GM21526 (cell line): ENCODE measurements around the gene ZNF358.

Source experiments
- ATAC-seq: cut with Tn5 transposase; IDR thresholded peaks from one replicate; pipeline ENCODE4 v1.9.1; 2021; ENCODE audit warnings: moderate library complexity; ENCODE audit not compliant: unreplicated experiment, low FRiP score

The ZNF358 gene

GRCh38 chr19:7515645-7516151 is at the start of gene ZNF358:
Gene ZNF358, plus strand, starts transcription at chr19:7516103. Its CDS starts 3,140 bp downstream, at chr19:7519243.
- ATAC-seq = no peak

DNA sequence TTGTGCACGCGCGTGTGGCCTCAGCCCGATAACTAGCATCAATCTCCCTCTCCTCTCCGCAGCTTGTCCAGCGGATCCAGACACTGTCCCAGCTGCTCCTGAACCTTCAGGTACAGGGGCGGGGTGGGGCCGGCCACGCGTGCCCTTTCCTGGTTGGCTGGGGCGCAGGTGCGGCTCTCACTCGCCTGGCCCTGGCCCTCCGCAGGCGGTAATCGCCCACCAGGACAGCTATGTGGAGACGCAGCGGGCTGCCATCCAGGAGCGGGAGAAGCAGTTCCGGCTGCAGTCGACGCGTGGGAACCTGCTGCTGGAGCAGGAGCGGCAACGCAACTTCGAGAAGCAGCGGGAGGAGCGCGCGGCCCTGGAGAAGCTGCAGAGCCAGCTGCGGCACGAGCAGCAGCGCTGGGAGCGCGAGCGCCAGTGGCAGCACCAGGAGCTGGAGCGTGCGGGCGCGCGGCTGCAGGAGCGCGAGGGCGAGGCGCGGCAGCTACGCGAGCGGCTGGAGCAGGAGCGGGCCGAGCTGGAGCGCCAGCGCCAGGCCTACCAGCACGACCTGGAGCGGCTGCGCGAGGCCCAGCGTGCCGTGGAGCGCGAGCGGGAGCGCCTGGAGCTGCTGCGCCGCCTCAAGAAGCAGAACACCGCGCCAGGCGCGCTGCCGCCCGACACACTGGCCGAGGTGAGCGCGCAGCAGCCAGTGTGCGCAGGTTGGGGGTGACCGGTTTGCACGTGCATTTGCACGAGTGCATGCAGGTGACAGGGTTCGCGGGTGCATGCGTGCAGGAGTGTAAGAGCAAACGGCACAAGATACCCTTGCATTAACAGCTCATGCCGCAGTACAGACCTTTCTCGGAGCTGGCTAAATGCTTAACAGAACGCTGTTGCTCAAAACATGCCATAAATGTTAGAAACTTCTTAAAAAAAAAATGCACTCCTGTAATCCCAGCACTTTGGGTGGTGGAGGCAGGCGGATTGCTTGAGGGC is 48.6 kb upstream of the ZNF358 start:
- no peak for ATAC-seq

DNA sequence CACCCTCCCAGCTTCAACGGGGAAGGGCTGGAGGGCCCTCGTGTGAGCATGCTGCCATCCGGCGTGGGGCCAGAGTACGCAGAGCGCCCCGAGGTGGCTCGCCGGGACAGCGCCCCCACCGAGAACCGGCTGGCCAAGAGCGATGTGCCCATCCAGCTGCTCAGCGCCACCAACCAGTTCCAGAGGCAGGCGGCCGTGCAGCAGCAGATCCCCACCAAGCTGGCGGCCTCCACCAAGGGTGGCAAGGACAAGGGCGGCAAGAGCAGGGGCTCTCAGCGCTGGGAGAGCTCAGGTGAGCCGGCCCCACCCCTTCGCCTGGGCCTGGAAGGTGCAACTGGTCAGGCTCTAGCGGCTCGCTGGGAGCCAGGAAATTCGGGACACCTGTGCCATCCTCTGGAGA is 47.1 kb upstream of the ZNF358 start:
- ATAC-seq = no peak

GRCh38 chr19:7469669-7470285 is 46.1 kb upstream of the ZNF358 start:
- no peak for ATAC-seq

DNA sequence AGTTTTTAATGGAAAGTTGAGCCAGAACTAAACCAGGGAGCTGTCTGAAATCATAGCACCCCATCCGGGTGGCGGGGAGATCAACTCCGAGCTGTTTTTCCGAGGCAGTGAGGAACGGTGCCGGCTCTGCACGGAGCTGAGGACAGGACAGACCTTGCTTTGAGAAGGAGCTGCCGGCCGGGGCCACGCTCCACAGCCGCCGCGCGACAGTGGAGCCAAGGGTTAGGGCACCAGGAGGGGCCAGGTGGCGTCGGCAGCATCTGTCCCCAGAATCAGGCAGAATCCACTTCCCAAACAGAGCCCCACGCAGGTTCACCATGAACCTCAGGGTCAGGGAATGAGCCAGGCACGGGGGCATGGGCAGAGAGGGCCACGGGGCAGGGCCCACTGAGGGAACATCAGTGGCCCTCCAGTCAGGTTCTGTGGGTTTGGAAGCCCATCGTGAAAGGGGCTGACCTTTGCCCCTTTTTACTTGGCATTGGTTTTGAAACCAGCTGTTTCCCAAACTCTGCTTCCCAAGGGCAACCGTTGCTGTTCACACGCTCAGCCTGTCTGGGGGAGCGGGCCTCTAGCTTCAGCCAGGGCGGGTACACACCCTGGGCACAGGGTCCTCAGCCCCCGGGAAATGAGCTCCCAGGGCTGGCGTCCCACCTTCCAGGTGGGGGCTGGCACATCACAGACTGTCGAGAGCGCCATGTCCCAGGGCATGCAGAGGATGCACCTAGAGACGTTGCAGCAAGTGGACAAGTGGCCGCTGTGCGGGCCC is 45.2 kb upstream of the ZNF358 start:
- no peak for ATAC-seq

DNA sequence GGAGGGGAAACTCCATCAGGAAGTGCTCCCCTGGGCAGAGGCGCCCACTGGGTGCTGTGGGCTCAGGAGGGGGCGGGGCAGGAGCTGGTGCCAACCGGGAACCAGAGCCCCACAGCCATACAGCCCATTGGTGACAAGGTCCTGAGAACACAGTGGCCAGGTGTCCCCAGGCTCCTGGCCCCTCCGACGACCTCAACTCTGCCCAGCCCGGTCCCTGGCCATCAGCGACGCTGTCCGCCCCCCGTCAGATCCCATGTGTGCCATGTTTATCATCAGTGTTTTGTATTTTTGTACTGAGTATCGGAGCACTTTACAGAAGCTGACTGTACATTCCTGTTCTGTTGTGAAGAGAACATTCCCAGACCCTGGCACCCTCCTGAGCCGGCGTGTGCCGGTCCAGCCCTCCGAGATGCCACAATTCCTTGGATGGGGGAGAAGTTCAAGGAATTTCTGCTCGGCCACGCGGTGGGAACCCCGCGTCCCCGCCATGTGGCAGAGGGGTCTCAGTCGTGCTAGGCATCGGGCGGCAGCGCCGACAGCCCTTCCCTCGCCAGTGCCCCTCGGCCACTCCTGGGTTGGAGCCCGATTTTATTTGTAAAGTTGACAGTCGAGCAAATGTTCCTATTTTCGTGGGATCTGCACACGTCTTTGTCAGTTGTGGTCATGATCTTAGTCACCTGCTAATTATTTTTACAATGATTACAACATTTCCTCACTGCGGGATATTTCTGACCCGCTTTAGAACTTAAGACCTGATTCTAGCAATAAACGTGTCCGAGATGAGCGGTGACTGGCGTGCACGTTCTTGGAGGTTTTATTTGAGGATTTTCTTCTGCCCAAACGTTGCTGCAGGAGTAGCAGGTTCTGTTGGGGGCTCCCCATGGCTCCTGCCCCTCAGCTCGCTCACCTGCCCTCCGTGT is 43.9 kb upstream of the ZNF358 start:
- no peak for ATAC-seq

- no peak for ATAC-seq
These were observed 40.2 kb upstream of the ZNF358 start for GRCh38 chr19:7475665-7476064.

GRCh38 chr19:7476241-7476640 is 39.7 kb upstream of the ZNF358 start:
- ATAC-seq = no peak

- ATAC-seq = no peak
These were observed 39.0 kb upstream of the ZNF358 start for GRCh38 chr19:7476777-7477494.

DNA sequence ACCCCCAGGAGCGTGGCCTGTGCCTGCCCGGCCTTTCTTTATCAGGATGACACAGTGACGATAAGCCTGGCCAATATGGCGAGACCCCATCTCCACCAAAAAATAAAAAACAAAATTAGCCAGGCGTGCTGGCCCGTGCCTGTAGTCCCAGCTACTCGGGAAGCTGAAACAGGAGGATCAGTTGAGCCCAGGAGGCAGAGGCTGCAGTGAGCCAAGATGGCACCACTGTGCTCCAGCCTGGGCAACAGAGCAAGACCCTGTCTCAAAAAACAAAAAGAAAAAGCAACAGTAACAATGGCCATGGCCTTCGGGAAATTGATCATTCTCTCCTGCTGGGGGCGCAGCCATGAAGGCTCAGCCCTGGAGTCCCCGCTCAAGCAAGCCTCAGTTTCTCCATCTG is 38.1 kb upstream of the ZNF358 start:
- ATAC-seq = no peak

GRCh38 chr19:7478173-7478842 is 37.6 kb upstream of the ZNF358 start:
- no peak for ATAC-seq

DNA sequence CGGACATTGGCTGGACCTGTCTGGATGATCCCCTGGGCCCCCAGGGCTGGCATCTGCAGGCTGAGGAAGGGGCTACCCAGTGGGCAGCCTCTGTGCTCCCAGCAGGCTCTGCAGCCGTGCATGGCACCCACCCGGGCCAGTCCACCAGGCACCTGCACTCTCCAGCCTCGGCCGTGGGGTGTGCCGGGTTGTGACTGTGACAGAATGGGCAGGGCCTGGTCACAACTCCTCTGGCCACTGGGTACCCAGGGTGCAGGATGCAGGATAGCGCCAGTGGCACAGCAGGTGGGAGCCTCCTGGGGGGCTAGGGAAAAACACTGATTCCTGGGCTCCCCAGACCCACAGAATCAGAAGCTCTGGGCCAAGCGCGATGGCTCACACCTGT is 37.1 kb upstream of the ZNF358 start:
- ATAC-seq = no peak

GRCh38 chr19:7480222-7480969 is 35.5 kb upstream of the ZNF358 start:
- ATAC-seq = no peak

- no peak for ATAC-seq
These were observed 35.0 kb upstream of the ZNF358 start for GRCh38 chr19:7480970-7481255.

DNA sequence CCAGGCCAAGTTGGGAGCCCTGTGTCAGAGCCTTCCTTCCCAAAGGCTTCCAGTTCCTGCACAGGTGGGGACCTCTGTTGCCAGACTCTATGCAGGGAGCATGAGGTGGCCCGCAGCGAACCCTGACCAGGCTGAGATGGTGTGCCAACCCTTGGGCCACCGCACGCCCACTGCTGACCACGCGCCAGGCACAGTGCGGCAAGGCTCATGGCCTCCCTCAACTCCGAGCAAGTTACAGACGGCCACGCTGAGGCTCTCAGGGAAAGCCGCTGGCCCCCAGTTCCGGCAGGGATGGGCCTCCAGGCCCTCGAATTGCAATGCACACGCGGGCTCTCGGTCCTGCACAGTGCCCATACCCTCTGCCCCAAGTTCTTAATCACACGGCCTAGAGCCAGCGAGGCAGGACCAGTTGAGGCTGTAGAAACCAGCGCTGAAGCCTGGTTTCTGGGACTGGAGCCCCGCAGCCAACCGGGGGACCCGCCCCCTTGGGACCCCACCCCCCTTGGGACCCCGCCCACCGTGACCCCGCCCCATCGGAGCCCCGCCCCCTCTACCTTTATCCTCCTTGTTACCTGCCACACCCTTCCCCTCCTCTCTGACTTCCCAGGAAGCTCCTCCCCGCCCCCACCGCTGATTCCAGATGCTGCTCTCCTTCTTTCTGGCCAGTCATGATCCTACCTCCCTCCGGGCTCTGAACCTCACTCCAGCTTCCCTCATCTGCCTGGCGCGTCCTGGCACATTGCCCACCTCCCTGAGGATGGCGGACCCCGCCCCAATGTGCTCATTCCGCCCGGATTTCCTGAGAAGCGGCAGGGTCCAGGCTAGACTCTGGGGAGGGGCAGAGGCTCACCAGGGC is 33.1 kb upstream of the ZNF358 start:
- ATAC-seq = no peak

- no peak for ATAC-seq
These were observed 32.1 kb upstream of the ZNF358 start for GRCh38 chr19:7483720-7484201.

DNA sequence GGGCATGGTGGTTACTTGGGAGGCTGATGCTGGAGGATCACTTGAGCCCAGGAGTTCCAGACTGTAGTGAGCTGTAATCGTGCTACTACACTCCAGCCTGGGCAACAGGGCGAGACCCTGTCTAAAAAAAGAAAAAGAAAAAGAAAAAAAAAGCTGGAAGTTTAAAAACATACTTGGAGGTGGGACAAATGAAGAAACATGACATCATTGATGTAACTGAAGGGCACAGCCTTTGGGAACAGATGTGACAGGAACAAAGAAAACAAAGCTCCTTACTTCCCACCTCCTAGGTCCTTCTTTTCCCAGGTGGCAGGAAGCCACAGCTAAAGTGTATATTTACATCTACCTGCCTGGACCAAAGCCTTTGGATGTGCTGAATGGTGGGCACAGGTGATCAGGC is 29.0 kb upstream of the ZNF358 start:
- no peak for ATAC-seq
